Measurements from ENCODE around the gene RAPGEF3.

Gene RAPGEF3

DNA sequence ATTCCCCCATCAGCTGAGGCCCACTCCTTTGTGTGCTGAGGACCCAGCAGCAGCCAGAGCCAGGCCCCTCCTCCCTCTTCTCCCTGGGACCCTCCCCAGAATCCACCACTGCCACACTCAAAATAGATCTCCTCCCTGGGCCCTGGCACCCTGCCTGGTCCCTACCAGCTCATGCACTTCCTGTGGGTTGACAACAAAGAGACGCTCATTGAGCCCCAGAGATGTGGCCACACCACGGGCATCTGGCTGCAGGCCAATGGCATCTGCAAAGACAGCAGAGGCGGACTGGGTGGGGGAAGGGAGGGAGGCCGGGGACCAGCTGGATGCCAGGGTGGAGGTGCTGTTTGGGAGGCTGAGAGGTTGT, 17.4 kb downstream of the RAPGEF3 start:
- no peak for DNase-seq

DNA sequence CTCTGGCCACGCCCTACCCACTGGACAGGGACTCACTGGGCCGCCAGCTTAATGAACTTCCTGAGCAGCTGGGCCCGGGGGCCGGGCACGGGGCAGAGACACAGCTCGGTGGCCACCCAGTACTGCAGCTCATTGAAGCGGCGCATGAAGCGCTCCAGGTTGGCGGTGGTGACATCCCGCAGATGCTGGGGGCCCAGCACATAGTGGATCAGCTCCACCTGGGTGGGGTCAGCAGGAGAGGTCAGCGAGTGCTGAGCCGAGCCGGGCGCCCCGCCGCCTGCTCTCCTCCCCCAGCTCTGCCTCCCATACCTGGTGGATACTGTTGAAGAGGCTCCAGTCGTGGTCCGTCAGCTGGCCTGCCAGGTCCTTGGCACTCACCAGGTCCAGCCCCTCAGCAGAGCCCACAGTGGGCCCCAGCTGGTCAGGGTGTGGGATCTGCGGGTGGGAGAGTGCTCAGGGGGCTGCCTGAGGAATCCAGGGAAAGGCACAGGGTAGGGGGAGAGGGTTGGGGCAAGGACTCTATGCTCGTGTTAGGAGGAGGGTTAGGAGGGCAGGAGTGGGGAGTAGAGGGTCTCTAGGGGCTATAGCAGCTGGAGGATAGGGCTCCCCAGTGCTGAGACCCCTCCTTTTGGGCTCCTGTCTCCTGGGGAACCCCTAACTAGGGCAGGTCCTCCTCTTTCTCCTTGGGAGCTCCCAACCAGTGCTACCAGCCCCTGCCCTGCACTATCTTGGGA, 17.9 kb downstream of the RAPGEF3 start:
- no peak for DNase-seq

DNA sequence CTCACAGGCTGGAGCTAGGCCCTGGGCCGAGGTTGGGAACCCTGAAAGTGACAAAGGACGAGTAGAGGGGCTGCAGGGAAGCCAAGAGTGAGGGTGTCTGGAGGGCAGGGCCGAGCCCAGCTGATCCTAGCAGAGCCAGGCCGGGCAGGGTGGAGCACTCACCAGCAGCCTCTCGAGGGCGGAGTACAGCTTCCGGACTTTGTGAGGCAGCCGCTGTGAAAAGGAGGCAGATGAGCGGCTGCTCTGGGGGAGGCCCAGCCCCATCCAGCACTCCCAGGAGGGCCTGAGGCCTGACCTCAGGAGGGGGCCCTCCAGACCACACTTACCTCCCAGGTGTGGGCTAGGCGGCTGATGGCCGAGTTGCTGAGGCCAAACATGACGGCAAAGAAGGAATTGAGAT, 18.7 kb downstream of the RAPGEF3 start:
- no peak for DNase-seq

DNA sequence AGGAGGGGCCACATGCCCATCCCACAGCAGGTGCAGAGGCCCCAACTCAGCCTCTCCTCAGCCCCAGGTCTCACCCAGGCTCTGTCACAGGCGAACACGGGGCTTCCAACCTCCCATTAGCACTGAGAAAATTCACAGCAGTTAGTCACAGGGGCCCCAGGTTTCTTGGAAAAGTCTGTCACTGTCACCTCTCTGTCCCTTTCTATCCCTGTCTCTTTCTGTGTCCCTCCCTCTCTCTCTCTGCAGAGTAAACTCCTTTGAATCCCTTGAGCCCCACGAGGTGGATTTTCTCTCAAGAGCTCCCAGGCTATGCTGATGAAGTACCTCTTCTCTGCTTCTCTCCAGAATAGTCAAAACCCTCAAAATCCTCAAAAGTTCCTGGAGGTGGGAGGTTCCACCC, 19.4 kb downstream of the RAPGEF3 start:
- no peak for DNase-seq

DNA sequence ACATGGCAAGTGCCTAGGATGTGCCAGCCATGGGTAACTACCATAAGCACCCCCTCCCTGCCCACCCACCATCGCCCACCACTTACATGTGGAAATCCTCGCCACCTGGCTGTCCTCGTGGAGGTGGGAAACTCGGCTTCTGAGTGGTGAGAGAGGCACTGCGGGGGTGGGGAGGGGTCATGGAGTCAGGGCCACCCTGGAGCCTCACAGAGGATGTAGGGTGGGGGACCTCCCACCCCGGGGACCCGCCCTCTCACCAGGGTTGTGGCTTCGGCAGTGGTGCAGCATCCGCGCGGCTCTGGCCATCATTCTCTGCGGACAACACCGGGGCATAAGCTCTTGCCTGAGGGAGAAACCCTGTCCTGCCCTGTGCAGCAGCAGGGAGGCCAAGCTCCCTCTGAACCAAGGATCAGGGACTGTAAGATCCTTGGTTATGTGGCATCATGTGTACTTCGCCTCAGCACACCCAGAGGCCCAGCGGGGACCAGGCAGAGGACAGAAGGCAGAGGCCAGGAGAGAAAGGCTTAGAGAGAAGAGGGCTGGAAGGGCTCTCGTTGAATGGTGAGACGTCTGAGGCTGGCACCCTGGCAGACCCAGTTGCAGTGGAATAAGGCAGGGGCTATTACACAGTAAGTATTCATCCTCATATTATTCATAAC, 20.6 kb downstream of the RAPGEF3 start:
- no peak for DNase-seq

DNA sequence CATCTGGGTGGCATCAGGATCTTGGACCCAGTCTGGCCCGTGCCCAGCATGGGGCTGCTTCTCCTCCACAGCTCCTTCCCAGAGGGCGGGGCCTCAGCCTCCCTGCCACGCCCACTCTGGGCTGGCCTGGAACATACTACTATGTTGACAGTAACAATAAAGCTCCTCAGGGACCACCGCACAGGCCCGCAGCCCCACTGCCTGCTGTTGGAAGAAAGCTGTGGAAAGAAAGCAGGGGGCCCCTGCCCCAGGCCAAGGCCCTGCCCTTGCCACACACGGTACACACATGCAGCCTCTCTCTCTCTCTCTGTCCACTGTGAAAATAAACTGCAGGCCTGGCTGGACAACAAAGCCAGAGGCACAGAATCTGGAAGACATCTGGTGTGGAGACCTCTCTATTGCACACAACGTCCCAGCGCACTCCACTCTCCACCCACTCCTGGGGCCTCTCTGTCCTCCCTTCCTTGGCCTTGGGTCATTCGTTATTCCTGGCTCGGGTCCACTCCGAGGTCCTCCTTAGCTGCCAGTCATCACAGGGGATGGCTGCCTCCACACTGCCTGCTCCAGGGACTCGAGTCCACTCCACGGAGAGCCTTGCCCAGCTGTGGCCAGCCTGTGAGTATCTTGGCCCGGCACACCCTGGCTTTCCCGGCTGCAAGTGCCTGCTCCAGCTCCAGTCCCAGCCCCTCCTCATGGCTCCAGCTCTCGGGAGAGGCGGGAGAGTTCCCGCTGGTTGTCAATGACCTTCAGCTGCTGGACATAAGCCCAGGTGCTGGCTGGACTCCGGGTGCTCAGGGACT, 21.6 kb downstream of the RAPGEF3 start:
- no peak for DNase-seq

DNA sequence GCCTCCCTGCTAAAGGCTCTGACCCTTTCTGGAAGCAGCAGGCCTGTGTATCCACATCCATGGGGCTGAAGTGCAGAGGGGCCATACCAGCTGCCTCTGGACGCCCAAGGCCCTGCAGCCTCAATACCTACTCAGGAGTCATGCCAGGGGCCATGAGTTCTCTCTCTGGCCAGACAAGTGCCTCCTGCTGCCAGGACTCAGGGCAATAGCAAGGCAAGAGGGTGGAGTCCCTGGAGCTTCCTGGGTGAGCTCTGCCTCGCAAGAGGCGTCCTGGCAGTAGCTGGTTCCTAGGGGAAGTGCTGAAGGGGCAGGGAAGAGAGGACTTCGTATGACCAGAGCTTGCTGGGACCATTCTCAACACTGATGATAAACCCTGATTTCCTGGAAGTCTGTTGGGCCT, 22.5 kb downstream of the RAPGEF3 start:
- no peak for DNase-seq

DNA sequence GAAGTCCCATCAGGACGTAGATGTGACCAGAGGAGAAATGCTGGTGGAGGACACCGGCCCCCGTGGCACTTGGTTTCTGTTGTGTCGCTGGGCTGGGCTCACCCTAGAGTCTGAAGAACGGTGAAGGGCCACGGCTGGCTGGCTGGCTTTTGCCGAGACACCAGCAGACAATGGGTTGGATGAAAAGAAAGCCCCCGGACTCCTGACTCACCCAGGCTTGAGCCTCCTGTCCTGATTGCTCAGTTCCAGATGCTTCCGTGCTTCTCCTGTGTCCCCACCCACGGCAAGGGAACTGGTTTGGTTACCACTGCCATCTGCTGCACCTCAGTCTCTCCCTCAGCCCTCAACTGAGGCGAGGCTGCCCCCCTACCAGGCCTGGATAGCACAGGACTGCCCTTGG, 23.0 kb downstream of the RAPGEF3 start:
- DNase-seq: no peak

DNA sequence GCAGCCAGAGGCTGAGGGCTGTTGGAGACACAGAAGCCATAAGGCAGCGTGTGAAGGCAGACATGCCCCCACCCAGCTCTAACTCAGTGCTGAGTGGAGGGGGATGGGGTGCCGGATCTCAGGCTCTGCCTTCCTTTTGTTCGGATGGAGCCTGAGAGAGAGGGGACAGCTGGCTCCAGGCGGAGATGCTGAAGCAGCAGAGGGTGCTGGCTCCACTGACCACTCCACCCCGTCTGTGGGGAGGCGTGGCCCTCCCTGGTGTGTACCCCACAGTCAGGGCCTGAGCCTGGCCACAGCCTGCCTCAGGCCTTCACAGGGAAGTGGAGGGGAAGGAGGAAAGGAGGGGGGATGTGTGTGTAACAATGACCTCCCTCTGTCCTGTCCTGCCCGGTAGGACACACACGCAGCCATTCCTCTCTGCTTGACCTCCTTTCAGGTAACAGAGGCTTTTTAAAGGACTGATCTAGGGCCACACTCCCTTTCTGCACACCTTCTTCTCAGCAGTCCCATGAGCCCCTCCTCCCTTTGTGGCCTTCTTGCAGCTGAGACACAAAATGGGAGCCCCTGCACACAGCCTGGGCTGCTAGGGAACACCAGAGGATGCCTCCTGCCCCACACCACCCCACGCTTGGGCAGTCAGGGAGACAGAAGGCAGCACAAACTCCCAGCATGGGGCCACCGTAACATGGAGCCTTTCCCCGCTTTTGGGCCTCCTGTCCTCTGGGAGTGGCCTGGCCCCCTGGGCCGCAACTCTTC, 23.8 kb downstream of the RAPGEF3 start:
- no peak for DNase-seq

DNA sequence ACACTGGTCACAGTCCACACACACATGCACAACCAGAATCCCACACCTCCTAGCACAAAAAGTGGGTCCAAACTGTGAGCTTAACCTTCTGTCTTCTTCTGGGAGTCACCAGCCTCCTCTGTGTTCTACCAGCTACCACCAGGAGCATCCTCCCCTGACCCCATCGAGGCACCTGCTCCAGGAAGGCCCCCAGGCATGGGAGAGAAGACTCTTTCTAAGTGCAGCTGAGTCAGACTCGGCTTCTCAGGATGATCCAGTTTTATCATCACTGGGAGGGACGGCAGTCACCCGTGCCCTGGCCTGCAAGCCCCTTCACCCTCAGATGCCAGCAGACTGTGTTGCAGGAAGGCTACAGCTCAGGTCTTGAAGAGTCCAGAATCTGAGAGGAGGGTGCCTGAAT, 25.5 kb downstream of the RAPGEF3 start:
- no peak for DNase-seq

DNA sequence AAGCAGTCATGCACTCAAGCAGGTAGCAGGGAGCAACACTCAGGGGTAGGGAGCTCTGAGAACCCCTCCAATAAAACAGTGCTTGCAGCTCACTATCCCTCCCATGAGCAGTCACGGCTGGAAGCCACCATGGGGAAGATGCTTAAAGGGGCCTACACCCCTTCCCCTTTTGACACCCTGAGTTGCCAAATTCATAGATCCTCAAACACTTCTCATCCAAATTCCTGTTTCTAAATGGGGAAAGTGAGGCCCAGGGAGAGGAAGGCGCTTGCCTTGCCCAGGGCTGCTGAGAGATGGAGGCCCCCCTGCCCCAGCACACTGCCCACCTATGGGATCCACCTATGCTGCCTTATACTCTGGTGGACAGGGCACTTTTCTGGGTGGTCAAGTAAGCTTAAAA, 26.2 kb downstream of the RAPGEF3 start:
- DNase-seq: no peak

DNA sequence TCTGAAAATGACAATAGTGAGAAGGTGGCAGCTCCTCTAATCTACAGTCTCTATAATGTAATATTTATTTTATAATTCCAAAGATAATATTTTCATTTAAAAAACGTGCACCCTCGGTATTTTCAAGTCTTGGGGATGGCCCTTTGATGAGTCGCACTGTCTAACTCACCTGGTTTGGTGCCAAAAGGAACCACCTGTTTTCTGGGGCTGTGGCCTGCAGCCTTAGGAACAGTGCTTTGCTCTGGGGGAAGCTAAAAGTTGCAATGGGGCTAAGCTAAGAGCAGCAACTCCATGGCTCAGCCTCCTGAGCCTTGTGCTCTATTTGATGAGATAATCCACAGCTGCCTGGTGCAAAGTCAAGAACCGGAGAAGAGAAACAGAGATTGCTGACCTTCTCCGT, 27.0 kb downstream of the RAPGEF3 start:
- DNase-seq: no peak

DNA sequence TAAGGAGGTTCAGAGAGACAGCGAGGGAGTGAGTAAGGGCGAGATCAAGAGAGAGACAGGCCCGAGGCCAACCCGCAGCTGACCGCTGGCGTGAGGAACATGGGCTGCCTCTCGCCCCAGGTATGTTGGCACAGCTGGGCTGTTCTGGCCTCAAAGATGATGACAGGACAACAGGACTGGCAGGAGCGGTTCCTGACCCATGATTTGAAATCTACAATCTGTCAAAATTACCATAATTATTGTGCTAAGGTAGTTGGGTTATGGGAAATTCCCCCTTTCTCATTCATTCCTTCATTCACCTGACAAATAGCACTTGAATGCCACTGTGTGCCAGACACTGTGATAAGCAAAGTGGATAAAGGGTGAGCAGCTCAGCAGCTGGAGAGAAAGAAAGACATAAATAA, 28.3 kb downstream of the RAPGEF3 start:
- DNase-seq: no peak

DNA sequence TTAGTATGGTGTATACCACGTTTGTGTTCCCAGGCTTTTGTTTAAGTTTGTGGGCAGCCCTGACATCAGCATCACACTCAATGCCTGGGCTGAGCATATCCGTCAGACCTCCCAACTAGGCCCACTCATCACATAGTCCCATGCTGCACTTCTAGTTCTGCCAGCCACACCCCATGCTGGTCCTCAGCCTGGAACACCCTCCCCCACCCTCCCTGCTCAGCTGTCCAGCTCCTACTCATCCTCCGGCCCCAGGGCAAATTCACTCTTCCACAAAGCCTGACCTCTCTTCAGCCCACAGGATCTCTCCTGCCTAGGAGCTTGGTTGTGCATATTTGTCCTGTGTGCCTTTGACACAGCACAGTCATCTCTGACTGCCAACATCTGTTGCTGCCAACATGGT, 29.4 kb downstream of the RAPGEF3 start:
- DNase-seq: no peak

DNA sequence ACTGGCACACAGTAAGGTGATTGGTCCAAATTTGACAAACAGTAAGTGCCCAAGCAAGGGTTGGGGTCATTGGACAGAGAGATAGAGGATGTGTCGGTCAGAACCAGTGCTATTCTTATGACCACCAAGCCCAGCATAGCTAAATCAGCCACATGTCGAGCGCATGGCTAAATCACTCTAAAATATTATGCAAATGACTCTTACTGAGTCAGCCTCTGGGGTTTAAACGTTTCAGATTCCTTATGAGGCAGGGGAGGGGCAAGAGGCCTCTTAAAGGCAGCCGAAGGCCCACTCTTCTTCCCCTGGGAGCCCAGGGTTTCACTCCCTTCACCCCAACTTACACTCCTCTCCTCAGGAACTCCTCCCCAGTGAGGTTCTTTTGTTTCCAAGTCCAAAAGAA, 32.8 kb downstream of the RAPGEF3 start:
- no peak for DNase-seq

DNA sequence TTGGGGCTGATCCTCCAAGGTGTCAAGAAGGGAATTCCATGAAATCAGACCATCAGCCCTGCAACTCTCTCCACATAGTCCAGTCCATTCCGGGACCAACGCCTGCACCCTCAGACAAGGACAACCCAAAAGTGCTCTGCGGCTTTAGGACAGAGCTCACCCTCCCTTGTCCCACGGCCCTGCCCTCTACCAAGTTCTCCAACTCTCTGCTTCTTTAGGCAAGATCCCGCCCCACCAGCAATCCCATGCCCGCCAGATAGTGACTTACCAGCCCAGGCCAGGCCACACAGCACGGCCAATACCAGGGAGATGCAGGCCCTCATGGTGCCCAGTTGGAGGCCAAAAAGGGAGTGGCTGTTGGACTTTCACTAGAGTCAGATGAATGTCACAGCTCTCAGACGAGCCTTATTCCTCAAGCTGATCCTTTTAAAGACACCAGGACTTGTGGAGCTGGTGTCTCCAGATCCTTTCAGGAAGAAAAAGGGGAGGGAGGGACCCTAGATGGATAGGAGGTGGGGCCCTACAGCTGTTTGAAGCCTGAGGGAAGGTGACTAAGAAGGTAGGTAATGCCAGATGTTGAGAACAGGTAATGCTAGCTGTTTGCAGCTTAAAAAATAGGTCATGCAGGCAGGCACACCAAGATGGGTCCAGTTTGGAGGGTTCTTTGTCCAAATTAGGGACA, 33.4 kb downstream of the RAPGEF3 start, which contains the start of gene ENDOU:
Gene ENDOU, minus strand, starts transcription at position 400 of the 682 bp plus-strand sequence. Its CDS starts 77 bp downstream, at position 323.
- DNase-seq: no peak

DNA sequence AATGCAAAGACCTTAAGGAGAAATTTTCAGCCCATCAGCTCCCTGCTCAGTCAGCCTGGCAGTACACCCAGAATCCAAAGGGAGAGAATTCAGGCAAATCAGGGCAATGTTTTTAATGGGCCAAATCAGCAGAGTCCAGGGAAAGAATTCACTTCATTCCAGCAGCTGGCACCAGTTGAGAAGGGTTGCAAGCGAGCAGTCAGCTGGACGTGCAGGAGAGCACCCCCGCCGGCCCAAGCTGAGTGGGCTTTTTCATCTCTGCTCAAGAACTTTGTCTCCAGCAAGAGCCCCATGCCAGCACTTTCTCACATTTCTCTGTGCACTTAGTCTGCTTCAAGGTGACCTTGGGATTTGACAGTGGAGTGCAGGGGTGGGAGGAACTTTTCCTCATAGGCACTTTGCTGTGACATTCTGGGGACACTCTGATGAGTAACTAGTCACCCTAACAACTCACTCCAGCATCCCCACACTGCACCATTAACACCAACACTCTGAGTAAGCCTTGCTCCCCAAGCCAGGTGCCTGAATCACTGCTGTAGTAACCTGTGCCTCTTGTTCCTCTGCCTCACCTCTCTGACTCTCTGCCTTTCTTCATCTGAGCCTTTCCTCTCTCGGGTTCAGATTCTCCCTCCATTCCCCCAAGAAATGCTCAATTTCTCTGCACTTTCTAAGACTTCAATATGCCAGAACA, 35.6 kb downstream of the RAPGEF3 start:
- DNase-seq: no peak

DNA sequence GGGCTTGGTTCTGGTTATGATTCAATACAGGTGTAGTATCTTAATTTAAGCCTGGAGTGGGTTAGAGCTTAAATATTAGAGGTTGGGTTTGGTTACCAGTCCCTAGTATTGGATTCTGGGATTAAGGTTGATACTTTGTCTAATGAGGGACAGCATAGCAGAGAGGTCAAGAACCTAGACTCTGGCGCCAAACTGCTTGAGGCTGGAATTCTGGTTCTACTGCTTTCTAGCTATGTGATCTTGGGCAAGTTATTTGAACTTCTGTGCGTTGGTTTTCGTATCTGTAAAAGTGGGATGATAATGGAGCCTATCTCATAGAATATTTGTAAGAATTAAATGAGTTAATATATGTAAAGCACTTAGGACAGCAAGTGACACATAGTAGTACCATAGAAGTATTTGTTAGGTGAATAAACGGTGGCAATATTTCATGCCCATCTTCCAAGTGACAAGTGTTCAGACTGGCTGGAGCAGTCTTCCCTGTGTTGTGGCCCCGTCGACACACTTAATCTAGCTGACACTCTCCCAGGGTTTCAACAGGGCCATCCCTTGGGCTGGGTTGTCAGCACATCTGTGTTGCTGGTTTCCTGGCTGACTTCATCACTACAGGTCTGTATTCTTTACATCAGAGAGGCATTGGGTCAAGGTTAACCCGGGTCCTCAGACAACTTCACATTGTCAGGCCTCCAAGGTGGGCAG, 36.4 kb downstream of the RAPGEF3 start:
- DNase-seq: no peak

DNA sequence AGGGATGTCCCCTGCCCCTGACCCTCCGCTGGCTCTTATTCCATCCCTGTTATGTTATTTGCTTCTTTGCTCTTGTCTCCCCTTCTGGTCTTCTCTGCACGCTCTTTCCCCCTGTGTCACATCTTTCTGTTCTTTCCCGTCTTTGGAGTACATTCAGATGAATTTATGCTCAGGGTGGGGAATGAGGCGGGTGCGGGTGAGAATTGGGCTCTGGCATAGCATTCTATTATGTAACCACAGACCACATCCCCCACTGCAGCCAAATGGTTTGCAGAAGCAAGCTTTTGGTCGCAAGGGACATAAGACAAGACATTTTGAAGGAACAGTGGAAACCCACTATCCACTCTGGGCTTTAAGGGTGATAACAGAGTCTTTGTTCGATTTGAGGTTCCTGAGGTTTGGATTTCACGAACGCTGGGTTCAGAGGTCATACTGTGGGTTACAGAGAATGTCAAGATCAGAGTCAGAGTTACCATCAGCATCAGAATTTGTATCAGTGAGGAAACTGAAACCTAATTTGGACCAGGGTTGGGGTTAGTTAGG, 37.2 kb downstream of the RAPGEF3 start:
- DNase-seq: no peak

DNA sequence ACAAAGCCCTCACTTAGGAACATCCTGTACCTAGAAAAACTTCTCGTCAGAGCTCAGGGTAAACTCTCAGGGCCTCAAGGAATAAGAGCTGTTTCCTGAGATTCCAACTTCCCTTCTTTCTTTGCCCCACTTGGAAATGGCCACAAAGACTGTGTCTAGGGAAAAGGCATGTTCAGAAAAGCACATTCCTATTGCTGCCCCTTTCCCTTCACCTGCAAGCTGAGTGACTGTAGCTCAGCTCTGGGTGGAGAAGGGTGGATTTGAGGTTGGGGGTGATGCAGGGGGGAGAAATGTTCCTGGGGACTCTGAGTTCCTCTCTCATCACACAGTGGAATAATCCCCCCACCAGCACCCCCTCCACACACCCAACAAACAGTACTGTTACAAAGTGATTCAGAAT, 40.1 kb downstream of the RAPGEF3 start:
- no peak for DNase-seq

All from cortex of kidney (tissue), 1 donor.